GM12864 (cell line): ENCODE measurements around the gene THSD7A.

Source experiments
- DNase-seq: peaks from one replicate; pipeline ENCODE4 v3.0.0-alpha.2; 2011; ENCODE audit warnings: low read depth
- H3K4me3 ChIP-seq: 2 replicates; pipeline ENCODE4 v1.5.1; 2011; ENCODE audit warnings: mild to moderate bottlenecking, low read depth, low read length, control low read depth
- CTCF ChIP-seq: IDR thresholded peaks from 2 replicates; pipeline ENCODE4 v1.5.1; 2011; ENCODE audit warnings: low read depth, mild to moderate bottlenecking, moderate library complexity, low read length, control low read depth, inconsistent platforms; ENCODE audit errors: missing control alignments

Gene THSD7A

GRCh38 chr7:11505471-11505985 is 326.5 kb downstream of the THSD7A start:
- no peak for TF ChIP-seq CTCF
- DNase-seq: no peak
- H3K4me3 ChIP-seq: no peak overlapping the region

GRCh38 chr7:11492307-11492706 is 339.7 kb downstream of the THSD7A start:
- H3K4me3 ChIP-seq: no peak overlapping the region
- no peak for DNase-seq
- TF ChIP-seq CTCF: no peak

- no peak overlapping the region for H3K4me3 ChIP-seq
- no peak for TF ChIP-seq CTCF
- no peak for DNase-seq
These were observed 340.2 kb downstream of the THSD7A start for GRCh38 chr7:11491811-11492210.

- TF ChIP-seq CTCF: no peak
- DNase-seq: no peak
- H3K4me3 ChIP-seq: no peak overlapping the region
These were observed 342.7 kb downstream of the THSD7A start for GRCh38 chr7:11489280-11489679.

GRCh38 chr7:11486271-11486670 is 345.7 kb downstream of the THSD7A start:
- no peak for DNase-seq

GRCh38 chr7:11485636-11486035 is 346.4 kb downstream of the THSD7A start:
- H3K4me3 ChIP-seq: no peak overlapping the region
- TF ChIP-seq CTCF: no peak
- no peak for DNase-seq

More at GRCh38 chr7:11486271-11486670, 345.7 kb downstream of the THSD7A start:
- no peak overlapping the region for H3K4me3 ChIP-seq
- no peak for TF ChIP-seq CTCF

- TF ChIP-seq CTCF: no peak
These were observed 351.9 kb downstream of the THSD7A start for GRCh38 chr7:11480143-11480542.

More at GRCh38 chr7:11480143-11480542, 351.9 kb downstream of the THSD7A start:
- no peak overlapping the region for H3K4me3 ChIP-seq
- no peak for DNase-seq
